ENCODE data around the gene NHSL2.

Gene NHSL2

DNA sequence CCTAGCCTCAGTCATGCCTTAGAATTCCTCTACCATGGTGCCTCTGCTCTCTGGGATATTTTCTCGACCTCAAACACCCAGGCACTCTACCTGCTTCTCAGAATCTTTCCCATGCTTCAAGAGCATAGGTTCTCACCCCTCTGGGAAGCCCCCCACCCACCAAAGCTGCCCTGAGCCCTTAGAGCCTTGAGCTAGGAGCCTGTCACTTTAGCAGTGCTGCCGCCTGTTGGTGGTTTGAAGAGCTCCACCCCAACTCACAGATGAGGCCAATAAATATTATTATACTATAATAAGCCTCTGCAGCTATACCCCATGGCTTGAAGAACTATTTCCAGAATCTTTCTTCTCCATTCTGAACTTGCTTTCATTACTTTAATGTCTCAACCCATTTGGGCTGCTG lies 111.3 kb downstream of the NHSL2 start:
- no peak for DNase-seq

DNA sequence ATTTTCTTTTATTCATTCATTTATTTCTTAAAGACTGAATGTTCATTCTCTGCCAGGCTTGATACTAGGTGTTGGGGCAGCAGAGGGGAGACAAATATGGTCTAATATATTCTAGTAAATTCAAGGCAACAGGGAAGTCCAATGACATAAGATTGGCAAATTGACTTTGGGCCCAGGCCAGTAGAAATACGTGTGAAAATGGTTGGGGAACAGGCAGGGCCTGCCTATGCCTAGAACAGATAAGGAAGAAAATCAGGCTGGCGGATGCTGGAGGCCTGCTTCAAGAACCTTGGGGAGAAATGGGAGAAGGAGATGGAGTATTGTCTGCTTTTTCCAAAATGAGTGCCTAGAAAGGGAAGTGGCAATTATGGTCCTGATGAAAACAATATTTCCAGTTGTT lies 112.4 kb downstream of the NHSL2 start:
- no peak for DNase-seq

DNA sequence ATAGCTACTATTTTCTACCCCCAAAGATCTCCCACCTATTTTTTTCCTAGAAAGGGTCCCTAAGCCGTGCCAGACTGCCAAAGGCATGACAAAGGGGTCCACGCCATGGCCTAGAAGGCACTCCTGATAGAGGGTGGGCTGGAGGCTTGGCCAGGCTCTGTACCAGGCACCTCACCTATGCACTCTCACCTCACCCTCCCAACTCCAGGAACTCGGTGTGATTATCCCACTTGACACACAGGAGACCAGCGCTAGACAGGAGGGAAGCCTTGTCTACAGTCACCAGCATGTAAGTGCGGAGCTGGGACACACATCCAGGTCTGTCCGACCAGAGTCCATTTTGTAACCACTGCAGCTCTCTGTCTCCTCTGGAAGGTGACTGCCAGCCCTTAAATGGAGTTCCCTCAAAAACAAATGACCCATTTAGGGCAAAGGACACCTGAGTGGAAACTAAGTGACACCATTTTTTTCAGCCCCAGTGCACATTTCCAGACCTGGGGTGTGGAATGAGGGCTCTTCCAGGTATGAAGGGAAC lies 114.7 kb downstream of the NHSL2 start:
- DNase-seq, result no peak

DNA sequence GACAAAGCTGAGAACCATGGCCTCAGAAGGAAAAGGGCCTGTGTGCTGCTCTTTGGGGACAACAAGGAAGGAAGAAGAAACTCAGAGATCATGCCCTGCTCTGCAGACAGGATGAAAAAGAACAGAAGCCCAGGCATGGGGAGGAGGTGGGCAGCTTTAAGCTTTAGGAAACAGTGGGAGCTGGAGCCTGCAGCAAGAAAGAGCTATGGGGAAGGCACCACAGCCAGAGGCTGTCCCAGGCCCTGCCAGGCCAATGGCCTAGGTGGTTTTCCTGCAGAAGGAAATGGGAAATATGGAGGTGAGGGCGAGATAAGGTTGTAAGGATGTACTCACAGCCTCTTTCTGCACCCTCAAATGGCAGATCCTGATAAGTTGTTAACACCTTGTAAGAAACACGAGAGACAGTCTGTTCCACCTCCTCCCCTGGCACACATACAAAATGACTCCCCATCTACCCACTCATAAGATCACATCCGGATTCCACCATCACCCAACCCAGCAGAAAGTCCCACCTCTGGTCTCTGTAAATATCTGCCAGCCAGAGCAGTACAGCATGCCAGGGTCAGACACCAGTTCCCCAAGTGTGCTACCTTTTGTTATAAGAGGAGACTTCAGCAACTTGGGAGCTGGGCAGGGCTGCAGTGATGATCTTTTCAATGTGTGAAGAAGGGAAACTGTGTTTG lies 115.8 kb downstream of the NHSL2 start:
- DNase-seq, result no peak

DNA sequence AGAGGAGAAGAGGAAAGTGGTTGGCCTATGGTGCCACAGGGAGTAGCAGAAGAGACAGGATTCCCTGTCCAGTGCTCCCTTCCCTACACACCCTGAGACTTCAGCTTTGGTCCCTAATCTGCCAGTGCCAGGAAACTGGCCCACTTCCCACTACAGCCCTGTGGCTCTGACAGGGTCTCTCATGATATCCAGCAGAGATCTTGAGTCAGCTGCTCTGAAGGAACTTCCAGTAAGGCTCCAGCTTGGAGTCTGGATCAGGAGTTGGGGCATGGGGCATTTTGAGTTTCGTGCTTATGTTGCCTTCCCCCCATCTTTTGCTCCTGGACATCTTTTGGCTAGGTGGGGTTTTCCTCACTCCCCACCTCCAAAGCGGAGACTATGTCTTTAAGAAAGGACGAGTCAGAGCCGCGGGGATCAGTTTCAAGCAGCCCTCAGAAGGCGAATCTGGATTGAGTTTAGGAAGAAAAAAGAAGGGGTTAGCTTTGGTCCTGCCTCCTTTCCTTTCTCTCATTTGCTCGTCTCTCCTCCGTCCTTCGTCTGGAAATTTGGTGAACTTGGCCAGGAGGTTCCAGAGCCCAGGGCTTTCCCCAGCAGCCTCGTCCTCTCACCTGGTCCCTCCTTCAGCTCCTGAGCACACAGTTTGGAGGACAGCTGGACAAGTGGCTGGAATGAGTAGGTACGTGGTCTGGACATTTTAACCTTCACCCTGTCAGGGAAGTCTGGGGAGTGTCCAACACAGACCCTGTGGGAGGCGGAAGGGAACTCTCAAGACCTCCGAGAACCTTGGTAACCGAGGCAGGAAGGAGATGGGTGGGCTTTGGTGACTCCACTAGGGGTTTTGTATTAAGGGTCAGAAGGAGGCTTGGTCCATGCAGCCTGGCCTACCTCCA lies 116.6 kb downstream of the NHSL2 start:
- no peak for DNase-seq

DNA sequence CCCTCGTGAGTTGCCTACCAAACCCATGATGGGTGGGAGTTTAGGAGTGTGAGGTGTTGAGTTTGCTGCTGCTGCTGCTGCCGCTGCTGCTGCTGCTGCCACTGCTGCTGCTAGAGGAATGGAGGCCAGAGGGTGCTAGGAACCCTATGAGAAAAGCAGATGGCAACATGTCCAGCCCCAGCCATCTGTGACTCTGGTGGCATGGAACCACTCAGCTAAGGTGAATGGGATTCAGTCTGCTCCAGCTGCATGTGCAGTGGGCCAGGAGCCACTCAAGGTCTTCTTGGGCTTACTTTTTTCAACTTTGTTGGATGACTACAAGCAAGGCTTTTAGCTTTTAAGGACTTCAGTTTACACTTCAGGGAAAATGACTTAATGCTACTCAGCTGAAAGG lies 117.3 kb downstream of the NHSL2 start:
- no peak for DNase-seq

DNA sequence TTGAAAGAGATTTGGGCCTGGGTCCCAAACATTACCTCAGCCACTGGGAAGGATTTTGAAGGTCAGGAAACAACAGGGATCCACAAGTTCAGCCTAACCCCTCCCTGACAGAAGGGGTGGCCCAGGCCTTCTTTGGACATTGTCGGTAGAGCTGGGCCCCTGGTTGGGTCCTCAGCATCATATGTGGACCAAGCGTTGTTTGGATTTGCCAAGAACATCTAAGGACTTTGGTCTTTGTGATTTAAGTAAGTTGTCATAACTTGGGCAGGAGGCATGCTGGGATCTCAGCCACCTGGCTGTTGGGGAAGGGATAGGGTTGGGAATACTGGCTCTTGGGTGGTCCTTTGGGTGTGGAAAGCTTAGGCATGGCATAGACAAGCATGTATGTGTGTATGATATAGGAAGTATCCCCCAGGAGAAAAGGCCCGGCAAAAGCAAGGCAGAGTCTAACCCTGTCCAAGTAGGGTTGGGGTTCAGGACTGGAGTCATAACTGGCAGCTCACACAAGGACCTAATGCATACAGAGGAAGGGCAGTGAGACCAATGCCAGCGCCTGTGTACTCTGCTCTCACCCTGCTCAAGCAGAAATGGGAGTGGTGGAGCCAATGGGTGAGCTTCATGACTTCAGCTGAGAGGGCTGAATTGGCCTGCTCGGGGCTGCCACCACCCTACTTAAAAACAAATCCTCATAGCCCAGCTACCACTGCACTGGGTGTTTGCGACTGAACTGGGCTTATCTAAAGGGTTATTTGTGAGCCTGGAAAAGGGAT lies 118.2 kb downstream of the NHSL2 start:
- no peak for DNase-seq

DNA sequence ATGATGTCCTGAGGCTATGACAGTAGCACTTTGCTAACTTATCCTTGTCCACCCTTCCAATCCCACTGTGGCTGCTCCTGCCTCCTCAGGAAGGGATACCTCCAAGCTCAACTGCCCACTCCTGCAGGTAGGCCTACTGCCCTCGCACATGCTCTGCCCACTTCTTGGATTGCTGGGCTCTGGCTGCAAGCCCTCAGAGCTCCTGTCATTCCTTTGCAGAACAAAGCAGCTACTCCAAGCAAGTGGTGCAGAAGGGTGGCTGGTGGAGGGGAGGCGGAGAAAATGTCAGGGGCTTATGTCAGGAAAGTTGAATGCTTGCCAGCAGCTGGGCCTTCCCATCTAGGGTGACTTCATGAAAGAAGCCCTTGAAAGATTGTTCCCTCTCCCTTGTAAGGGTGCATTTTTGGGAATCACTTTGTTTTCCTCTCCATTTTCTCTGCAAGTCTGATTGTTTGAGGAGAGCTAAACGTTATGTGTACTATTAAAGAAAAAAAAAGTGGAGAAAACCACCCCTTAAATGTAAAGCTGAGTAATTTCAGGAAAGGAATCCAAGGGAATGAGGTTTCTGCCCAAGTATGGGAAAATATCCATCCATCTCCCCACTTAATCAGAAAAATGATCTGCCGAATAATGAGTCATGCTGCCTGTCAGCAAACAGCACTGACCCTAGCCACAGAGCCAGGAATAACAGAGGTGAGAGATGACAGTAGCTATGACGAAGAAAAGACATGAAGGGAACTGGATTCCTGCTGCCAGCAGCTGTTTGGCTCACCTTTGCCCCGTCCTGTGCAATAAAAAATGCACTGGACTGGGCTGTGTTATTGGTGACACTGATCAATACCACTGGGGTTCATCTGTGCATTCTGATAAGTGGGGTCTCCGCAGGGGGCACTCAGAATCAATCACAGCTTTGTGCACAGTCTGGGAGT lies 119.1 kb downstream of the NHSL2 start:
- no peak for DNase-seq

DNA sequence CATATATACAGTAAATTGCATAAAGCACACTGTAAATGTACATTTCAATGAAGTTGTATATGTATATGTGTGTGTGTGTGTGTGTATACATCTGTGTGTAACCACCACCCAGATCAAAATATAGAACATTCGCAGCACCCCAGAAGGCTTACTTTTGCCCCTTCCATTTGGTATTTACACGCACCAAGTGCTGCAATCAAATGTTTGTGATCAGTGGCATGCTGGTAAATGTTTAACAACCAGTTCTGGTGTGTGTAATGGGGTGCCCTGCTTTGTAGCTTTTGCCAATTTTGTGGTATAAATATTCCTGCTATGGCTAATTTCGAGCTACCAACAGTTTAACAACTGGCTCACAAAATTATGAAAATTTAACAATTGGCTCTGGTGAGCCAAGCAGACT lies 119.8 kb downstream of the NHSL2 start:
- no peak for DNase-seq

DNA sequence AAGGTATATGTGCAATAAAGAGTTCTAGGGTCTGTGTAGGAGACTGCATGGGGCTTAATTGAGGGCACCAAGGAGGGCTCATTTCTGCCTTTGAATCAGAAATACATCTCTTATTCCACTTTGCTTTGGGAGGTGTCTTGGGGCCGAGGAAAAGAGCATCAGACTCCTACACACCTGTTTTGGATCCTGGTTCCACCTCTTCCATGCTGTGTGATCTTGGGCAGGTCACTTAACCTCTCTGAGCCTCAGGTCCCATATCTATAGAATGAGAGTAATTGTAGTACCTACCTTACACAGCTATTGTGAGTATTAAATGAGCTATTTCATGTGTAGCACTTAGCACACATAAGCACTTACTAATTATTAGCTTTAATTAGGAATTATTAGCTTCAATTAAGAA lies 120.5 kb downstream of the NHSL2 start:
- DNase-seq, result no peak

DNA sequence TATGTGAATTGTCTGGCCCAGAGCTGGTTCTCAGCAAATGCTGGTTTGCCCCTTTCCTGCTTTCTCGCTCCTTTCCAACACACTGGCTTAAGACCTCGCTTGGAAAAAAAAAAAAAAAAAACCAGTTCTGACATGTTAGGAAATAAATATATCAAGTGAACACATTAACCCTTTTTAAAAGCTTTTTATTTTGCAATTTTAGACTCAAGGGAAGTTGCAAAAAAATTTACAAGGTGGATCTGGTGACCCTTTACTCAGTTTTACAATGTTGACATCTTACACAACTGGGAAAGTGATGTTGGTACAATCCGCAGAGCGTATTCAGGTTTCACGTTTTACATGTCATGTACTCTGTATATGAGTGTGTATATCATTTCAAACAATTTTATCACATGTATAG lies 121.0 kb downstream of the NHSL2 start:
- DNase-seq, result no peak

DNA sequence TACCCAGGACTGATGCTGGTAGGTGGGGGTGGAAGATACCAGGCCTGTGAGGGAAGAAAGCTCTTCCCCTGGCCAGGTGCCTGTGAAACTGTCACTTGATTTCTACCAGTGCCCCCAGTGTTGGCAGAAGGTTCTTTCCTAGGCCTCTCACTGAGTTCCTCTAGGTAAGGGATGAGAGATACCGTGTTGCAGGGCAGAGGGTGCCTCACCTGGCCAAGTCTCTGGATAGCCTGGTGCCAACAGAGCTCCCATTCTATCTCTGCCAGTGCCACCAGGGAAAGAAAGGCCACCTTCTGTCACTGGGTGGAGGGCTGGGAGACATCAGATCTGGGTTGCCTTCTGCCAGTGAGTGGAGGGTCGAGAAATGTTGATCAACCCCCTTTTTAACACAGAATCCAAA lies 127.0 kb downstream of the NHSL2 start:
- DNase-seq, result no peak

DNA sequence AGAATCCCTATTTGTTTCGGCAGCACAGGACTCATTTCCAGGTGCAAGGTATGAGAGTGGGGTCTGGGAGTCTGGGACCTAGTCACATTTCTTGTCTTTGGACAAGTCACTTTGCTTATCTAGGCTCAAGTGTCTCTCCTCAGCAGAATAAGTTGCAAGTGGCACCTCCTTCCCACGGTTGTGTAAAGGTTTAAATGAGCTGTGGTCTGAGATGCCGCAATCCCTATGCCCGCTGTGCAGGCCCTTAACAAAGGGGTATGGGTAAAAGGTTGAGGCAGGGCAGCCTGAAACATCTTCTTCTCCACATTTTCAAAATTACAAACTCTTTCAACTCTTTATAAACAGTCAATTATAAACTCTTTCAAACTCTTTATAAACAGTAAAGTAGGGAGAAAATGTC lies 127.4 kb downstream of the NHSL2 start:
- no peak for DNase-seq

DNA sequence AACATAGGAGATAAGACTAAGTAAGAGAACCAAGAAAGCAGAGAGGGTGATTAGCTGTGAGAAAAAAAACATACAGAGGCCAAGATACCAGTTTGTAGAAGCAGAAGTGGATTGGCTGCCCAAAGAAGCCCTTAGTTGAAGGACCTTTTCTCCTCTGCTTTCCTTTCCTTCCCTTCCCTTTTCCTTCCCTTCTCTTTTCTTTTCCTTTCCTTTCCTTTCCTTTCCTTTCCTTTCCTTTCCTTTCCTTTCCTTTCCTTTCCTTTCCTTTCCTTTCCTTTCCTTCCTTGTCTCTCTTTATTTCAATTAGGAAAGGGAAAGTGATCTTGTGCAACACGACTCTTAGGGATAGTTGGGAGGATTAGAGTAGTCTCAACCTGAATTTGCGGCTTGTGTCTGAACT lies 128.2 kb downstream of the NHSL2 start:
- DNase-seq, result no peak

DNA sequence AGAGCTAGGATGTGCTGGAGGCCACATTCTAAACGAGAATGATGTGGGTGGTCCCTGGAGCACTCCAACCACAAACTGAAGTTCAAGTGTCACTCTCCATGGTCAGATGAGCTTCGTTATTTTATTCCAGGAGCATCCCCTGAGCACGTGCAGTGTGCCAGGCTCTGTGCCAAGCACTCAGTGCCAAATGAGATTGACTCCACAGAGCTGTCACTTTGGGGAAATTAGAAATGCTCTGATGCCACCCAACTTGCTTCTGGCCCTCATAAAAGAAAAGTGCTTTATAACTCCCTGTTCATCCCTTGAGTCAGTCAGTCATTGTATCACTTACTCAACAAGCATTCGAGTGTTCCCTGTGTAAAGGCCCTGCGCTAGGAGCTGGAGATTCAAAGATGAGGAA lies 129.9 kb downstream of the NHSL2 start:
- DNase-seq, result no peak

DNA sequence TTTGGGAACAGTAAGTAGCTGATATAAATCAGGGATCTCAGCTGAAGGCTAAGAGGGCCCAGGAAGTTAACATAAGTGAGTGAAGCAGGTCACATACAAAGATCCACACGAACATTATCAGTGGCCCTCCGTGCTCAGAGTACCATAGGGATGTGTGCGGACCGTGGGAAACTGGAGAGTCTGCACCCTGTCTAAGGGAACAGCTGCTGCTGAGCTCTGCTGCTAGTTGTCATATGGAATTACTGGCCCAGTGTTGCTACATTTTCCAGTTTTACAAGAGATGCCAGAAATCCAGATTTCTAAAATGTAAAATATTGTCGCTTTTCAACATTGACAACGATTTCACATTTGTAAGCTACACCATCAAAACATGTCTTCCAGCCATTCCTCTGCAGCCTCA lies 130.5 kb downstream of the NHSL2 start:
- DNase-seq, result no peak

DNA sequence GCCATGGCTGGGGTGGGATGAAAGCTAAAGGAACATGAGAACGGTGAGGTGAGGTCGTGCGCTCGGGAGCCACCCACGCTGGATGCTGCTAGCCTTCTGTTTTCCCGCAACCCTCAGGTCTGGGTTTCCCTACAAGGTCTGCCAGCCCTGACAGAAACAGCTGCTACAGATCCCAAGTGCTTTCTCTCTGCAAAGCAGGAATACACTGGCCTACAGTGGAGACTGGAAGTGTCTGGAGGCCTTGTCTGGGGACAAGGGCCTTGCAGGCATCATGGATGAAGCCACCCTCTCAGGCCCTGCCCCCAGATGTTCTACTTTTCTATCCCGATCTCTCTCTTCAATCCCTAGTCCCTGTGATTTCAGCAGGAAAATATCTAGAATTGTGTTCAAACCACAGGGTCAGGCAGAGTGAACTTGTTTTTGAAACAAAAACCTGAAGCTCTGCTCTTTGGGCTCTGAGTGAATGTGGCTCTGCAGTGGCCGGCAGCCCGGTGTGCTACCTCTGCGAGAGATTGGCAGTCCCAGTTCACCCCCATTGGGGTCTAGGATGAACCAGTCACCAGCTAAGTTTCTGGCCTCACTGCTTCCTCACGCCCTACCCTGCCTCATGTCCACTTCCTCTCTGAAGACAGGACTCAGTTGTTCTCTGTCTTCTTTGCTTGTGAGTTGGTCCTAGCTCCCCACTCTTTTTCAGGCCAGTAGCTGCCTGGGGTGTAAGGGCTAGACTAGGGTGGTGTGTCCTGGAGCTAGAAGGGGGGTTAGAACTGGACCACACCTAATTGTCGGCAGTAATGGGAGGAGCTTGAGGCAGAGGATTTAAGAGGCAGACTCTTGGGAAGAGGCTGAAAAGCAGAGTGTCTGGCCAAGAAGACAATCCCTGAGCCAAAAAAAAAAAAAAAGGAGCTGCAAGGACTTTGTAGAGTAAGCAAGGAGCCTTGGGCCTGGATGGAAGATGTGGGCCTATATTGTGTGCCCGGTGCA lies 131.5 kb downstream of the NHSL2 start:
- DNase-seq, result no peak

DNA sequence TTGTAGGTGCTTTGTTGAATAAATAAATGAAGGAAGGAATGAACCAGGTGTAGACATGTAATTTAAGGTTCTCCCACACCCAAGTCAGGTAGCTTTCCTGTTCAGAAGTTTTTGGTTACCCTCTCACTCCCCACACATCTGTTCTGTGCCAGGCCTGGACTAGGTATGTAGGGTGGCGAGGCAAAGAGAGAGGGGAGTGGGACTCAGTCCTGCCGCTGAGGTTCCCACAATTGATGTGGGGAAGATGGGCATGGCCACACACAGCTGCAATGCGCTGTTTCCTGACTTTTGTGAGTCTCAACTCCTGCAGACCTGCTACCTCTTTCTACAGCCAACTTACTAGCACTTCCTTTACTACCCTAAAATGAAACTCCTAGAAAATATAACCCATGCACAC lies 132.2 kb downstream of the NHSL2 start:
- DNase-seq, result no peak

DNA sequence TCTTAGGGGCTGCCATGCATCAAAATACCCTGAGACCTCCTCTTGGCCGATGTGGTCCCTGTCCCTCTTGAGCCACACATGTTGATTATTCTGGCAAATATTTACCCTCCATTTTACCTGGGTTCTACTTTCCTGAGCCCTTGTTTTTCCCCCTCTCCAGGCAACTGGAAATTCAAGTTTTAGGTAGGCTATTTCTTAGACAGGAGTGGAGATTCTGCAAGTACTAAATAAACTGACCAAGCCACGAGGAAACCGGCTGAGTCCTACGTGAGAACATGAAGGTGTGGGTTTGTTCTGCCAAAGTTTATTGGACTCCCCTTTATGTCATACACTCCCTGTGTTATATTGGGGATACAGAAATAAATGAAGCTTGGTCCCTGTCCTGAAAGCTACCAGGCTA lies 133.0 kb downstream of the NHSL2 start:
- no peak for DNase-seq

DNA sequence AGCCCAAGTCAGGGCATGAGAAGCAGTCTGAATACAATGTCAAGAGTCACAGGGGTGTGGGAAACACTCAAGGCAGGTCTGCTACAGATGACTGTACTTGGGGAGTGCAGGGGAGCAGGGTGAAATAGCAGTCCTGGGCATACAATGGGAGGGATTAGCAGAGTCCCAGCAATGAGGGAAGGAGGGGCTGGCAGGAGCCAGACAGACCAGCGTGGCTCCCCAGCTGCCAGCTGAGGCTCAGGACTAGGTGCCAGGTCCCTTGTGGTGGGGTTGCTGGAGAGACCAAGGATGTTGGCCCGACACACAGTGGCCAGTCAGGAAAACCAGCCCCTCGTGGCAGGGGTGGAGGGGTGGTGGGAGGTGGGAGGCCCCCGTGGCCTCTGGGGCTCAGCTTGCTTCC lies 134.5 kb downstream of the NHSL2 start:
- DNase-seq, result no peak

Measured in NCI-H2171 (cell line).